Fibroblast of skin of abdomen (primary cell): ENCODE data around the gene METTL6.
"Not testable (repeated sequence)": the region's sequence is repeated elsewhere in the genome, so short reads cannot be mapped to it uniquely, and the experiment has no call there.

Experiments used
- DNase-seq: peaks from one replicate; pipeline ENCODE4 v3.0.0-alpha.2; 2013

Gene METTL6

GRCh38 chr3:15450438-15451215 is 23.3 kb upstream of the METTL6 start:
- DNase-seq = no peak

DNA sequence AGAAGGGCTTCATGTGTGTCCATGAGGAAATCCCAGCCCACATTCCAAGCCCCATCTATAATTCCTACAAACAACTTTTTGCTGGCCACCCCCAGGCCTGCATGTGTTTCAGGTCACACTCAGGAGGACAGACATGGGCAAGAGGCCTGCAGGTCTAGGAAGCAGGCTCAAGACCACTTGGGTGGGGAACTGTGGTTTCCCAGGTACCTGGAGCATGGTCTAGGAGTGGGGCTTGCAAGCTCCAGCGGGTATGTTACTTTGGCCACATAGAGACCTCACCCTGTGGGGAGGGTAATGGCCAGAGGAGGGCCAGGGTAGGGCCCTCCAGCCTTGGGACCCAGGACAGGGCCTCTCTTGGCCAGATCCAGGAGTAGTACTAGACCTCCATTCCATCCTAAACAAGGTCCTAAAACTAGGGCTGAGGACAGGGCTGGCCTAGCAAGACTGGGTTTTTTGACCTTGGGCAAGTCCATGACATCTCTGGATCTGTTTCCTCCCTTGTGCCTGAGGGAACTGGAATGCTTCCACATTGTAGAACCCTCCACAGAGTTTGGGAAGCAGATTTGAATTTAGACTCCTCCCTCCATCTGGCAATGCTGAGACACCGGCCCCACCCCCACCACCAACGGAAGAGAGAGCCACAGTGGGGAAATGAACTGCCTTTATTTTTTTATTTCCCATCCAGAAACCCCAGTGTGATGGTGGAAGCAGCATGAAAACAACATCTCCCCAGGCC is 22.3 kb upstream of the METTL6 start:
- DNase-seq = no peak

DNA sequence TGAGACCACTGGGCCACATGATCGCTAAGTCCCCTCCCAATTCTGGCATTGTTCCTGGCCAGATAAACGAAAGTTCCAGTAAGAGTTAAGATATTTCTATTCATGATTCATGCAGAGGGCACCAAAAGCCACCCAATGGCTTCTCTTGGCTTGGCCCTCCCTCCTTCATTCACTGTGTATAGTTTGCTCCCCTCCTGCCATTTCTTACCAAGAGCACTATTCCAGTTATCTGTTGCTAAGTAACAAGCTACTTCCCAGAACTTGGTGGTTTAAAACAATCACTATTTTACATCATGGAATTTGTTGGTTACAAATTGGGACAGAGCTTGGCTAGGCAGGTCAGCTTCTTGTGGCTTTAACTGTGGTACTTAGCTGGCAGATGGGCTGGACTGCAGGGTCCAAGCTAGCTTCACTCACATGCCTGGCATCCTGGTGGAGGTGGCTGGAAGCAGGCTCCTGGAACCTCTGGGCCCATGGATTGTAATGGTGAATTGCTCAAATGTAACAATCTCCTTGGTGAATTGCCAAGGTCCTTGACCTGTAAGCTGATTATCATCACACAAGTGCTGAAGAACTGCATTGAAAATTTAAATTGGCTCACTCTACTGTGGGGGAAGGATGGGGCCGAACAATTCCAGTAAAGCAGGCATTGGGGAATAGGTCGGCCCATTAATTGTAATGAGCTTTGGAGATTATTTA is 16.6 kb upstream of the METTL6 start:
- no peak for DNase-seq

GRCh38 chr3:15440891-15441290 is 13.5 kb upstream of the METTL6 start:
- no peak for DNase-seq

DNA sequence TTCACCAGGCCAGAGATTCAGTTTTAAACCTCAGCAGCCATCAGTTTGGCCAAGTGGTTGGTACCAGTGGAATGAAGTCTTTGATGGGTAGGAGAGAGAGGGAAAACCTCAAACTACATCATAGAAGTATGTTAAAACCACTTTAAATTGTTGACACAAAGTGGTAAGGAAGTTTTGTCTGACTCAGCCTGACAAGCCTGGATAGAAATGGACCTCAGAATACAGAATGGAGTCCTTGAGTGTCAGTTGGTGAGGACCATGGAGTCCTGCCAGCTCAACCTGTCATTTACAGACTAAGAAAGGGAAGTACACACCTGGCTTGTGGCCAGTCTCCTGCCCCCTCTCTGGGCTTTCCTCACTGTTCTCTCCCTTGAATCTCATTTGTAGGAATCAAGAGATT is 12.1 kb upstream of the METTL6 start:
- no peak for DNase-seq

- peak; percentile 10 for DNase-seq
Measured at GRCh38 chr3:15438983-15439382, 11.6 kb upstream of the METTL6 start.

GRCh38 chr3:15436246-15436645 is 8.9 kb upstream of the METTL6 start:
- no peak for DNase-seq

- no peak for DNase-seq
Measured at GRCh38 chr3:15434756-15435155, 7.4 kb upstream of the METTL6 start.

GRCh38 chr3:15433531-15433930 is 6.2 kb upstream of the METTL6 start:
- no peak for DNase-seq

GRCh38 chr3:15431256-15431837 is 4.0 kb upstream of the METTL6 start:
- no peak for DNase-seq

DNA sequence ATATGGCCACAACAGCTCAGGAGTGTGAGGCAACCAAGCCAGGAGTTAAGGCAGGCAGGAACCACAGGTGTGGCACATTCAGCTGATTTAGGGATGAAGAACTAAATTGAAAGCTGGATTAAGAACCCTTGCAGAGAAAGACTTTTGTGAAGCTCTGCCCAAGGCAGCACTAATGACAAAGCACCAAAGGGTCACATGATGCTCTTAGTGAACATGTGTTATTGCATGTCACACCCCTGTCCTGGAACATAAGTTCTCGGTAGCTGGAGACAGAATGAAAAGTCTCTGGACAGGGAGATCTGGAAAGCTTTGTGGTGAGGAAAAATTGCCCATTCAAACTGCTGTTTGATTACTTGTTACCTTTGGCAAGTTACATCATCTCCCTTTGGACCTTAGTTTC is 3.3 kb upstream of the METTL6 start:
- no peak for DNase-seq

GRCh38 chr3:15429080-15429479 is 1.7 kb upstream of the METTL6 start:
- DNase-seq = no peak

- peak; percentile 29 for DNase-seq
Measured at GRCh38 chr3:15428539-15428938, 1.2 kb upstream of the METTL6 start.

GRCh38 chr3:15427981-15428380 is 637 bp upstream of the METTL6 start:
- no peak for DNase-seq

DNA sequence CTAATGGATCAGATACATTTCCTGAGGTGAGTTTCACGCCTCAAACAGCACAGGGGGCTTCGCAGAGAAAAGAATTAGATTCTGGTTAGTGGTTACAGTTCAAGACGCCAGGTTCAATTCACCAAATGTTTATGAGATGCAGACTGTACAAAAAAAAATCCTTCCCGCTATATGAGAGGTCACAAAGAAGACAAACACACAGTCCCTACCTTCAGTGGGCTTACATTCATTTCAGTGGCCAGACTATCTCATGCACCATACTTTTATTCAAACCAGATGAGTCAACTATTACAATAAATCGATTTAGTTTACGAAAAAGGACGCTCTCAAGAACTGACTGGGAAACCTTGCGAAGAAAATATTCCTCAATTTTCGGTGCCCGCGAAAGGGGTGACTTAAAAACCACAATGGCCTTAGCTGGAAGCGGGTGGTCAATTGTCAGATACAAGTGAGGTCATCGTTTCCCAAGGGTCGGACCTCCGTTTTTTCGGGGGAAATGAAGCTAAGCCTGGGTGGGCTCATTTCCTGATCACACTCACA is 695 bp downstream of the METTL6 start:
- DNase-seq = no peak

DNA sequence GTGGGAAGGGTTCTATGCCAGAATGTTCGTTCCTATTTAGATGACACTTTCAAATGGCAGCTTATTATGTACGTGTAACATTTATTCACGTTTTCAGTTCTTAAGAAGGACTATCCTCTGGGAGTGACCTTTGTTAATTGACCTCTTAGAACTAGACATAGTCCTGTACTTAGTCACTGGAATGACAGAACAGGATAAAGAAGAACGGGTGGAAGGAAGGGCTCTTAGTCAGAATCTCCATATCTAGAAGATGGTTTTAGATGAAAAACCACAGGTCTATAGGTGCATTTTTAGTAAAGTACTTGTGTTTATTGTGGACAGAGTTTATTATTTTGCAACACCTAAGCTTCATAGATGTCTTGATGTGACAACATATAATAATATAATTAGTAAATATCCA is 6.5 kb downstream of the METTL6 start:
- no peak for DNase-seq

GRCh38 chr3:15410966-15411365 is 16.4 kb downstream of the METTL6 start:
- DNase-seq = not testable (repeated sequence)

- no peak for DNase-seq
Measured at GRCh38 chr3:15409774-15410173, 17.6 kb downstream of the METTL6 start.

- no peak for DNase-seq
Measured at GRCh38 chr3:15409239-15409638, 18.1 kb downstream of the METTL6 start.

DNA sequence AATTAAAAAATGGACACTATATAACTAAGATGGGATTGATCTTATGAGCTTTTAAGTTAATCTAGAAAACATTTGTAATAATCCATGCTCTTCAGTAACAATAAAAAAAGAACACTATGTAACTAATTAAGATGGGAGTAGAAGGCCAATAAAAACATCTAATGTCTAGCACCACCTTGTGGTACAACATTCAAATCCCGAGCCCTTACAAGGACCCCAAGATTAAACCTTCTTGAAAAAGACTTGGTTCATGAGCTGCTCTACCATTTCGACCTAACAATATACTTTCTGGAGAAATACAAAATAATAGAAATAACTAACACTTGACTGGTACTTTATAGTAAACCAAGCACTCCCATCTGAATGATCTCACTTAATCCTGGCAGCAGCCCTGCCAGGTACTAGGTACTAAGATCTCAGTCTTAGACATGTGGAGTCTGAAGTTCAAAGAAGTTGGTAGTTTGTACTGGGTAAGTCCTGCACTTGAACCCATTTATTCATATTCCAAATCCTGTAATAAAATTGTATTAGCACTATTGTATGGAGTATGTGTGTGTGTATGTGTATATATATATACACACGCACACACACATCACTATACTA is 21.8 kb downstream of the METTL6 start:
- DNase-seq = peak; percentile 56

DNA sequence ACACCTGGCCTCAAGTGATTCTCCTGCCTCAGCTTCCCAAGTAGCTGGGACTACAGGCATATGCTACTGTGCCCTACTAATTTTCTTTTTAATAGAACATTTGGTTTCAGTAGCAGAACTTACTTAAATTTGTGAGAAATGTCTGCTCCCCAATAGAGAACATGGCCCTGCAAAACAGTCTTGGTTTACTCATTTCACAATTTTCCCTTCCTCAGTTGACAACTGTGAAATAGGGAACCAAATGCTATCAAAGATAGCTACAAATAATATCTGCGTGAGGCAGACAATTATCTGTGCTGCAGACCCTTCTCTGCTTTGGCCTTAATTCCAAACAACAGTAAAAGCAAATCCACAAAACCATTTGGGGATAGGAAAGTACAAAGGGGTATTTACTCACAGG is 22.6 kb downstream of the METTL6 start:
- DNase-seq = no peak

DNA sequence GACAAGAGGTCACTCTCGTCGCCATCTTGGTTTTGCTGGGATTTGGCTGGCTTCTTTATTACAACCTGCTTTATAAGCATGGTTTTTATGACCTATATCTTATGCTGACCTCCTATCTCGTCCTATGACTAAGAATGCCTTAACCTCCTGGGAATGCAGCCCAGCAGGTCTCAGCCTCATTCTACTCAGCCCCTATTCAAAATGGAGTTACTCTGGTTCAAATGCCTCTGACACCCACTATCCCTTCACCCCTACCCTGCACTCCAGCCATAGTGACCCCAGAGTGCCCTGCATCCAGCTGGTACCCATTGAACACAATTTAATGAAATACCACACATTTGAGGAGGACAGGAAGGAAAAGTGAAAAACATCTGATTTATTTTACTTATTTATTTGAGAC is 23.4 kb downstream of the METTL6 start:
- DNase-seq = no peak

- no peak for DNase-seq
Measured at GRCh38 chr3:15403495-15403894, 23.8 kb downstream of the METTL6 start.
